AG10803 (cell line): ENCODE results near the gene MRPL37.
A peak's percentile ranks its signal among the peaks of the same experiment; 100 is the strongest.
"Not testable (repeated sequence)": the region's sequence is repeated elsewhere in the genome, so short reads cannot be mapped to it uniquely, and the experiment has no call there.

Source experiments
- DNase-seq: peaks from one replicate; pipeline ENCODE4 v3.0.0; 2010; ENCODE audit warnings: low read depth
- H3K4me3 ChIP-seq: 2 replicates; pipeline ENCODE4 v1.5.1; 2011; ENCODE audit warnings: mild to moderate bottlenecking, low read length, control low read depth
- TF ChIP-seq, protein P1 (sequence below): conservative IDR thresholded peaks from 2 replicates; pipeline ENCODE4 v1.5.1; 2011; ENCODE audit warnings: mild to moderate bottlenecking, low read length, control low read depth, inconsistent platforms

Gene MRPL37

DNA sequence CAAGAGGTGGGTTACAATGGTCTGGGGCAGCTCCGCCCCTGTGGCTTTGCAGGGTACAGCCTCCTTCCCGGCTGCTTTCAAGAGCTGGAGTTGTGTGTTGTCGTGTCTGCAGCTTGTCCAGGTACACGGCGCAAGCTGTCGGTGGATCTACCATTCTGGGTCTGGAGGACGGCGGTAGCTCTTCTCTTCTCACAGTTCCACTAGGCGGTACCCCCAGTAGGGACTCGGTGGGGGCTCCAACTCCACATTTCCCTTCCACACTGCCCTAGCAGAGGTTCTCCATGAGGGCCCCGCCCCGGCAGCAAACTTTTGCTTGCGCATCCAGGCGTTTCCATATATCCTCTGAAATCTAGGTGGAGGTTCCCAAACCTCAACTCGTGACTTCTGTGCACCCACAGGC, 34.8 kb upstream of the MRPL37 start:
- H3K4me3 ChIP-seq: no peak overlapping the region
- no peak for DNase-seq
- TF ChIP-seq, protein P1, sequence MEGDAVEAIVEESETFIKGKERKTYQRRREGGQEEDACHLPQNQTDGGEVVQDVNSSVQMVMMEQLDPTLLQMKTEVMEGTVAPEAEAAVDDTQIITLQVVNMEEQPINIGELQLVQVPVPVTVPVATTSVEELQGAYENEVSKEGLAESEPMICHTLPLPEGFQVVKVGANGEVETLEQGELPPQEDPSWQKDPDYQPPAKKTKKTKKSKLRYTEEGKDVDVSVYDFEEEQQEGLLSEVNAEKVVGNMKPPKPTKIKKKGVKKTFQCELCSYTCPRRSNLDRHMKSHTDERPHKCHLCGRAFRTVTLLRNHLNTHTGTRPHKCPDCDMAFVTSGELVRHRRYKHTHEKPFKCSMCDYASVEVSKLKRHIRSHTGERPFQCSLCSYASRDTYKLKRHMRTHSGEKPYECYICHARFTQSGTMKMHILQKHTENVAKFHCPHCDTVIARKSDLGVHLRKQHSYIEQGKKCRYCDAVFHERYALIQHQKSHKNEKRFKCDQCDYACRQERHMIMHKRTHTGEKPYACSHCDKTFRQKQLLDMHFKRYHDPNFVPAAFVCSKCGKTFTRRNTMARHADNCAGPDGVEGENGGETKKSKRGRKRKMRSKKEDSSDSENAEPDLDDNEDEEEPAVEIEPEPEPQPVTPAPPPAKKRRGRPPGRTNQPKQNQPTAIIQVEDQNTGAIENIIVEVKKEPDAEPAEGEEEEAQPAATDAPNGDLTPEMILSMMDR: no peak

DNA sequence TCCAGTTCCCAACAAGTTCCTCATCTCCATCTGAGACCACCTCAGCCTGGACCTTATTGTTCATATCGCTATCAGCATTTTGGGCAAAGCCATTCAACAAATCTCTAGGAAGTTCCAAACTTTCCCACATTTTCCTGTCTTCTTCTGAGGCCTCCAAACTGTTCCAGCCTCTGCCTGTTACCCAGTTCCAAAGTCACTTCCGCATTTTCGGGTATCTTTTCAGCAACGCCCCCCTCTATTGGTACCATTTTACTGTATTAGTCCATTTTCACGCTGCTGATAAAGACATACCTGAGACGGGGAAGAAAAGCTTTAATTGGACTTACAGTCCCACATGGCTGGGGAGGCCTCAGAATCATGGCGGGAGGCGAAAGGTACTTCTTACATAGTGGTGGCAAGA, 33.6 kb upstream of the MRPL37 start:
- DNase-seq, H3K4me3 ChIP-seq: not testable (repeated sequence)

DNA sequence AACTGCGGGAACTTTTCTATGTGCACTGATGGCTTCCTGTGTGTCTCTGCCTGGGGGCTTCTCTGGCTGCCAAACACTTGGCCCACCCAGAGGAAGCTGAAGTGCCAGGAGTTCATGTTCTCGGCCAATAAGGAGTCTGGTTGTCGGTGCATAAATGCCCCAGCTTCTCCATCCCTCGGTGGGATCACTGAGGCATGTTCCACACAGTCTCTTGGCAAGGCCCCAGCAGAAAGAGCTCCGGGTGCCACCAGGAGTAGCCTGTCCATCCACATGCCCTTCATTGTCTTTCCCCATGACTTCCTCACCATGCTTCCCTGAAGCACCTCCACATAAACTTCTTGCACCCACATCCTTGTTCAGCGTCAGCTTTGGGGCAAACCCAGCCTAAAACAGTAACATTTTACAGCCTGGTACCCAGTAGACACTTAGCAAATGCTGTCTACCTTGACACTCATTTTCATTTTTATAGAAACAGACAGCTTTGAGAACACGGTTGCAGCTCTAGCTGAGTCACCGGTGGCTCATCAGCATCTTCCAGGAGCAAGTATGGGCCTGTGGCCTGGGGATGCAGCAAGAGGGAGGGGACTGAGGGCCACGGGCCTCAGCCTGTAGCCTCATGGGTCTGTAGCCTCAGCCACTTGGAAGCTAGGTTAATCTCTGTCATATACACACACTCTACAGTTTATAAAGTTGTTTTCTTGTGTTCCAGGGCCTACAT, 32.4 kb upstream of the MRPL37 start:
- no peak overlapping the region for H3K4me3 ChIP-seq
- TF ChIP-seq, protein P1: no peak
- peak; percentile 16 for DNase-seq

DNA sequence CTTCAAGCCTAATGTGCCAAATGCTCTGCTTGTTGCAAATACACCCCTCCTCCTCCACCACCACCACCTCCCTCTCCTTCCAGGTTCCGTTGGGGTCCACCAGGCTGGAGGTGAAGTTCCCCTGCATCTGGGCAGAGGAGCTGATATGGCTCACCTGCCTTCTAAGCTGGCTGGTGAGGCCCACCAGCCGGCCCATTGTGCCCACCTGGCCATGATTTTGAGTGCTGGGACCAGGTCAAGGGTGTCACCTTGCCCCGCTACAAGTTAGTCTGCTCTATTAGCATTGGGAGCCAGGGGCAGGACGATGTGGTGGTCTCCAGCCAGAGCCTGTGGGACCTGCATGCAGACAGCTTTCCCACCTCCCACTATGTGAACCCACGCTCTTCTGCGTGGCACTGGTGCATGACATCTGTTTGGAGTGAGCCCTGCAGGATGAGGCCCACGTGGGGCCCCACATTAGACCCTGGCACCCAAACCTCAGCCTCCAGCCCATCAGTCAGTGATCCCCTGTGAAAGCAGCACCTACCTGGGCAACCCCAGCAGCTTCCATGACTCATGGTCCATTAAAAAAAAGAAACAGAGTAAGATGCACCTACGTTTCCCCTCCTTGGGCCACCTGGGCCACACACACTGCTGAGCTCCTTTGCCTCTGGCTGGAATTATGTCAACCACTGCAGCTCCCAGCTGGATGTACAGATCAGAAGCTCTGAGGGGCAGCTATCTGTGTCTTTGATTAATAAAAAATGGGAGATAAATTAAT, 31.6 kb upstream of the MRPL37 start:
- TF ChIP-seq, protein P1: no peak
- DNase-seq: no peak
- no peak overlapping the region for H3K4me3 ChIP-seq

DNA sequence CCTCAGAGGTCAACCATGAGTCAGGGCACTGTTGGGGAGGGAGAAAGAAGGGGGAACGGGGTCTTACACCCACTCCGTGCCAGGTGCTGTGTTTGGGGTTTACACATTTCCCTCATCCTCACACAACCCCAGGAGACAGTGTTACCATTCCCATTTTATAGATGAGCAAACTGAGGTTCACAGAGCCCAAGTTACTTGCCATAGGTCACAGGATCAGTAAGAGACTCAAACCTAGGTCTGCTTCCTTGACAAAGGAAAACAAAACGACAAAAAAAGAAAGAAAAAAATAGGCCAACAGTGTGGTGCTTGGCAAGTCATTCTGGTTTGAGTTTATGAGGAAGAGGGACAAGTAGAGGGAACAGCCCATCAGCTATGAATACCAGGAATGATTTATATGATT, 30.9 kb upstream of the MRPL37 start:
- TF ChIP-seq, protein P1: no peak
- H3K4me3 ChIP-seq: no peak overlapping the region
- DNase-seq: no peak

DNA sequence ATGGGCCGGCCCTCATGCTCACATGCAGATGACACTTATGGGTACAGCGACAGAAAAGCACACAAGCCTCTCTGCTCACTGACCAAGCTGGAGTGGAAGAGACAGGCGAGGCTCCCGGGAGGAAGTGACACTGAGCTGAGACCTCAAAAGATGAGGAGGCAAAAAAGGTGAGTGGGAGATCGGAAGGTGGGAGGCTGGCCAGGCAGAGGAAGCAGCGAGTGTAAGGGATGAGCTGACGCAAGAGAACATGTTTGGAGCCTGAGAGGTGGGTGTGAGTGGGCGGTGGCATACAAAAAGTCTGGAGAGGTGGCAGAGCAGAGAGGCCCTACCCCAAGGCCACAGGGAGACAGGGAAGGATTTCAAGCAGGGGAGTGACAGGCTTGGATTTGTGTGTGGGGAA, 29.0 kb upstream of the MRPL37 start:
- no peak overlapping the region for H3K4me3 ChIP-seq

DNA sequence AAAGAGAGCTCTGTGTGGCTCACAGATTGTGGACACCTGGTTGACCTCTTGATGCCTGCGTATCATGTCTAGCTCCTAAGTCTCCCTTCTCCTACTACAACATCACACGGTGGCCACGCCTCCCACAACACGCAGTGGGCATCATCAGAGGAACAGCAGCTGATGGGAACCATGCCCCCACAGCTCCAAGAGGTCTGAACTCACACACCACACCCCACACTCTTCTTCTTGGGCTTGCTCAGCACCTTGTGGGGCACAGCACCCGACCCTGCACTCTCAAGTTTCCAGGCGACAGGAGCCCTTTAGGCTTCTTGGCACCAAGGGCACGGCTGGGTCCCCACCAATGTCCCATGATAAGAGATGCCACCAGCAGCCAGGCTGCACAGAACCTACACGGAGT, 28.4 kb upstream of the MRPL37 start:
- DNase-seq: no peak
- H3K4me3 ChIP-seq: no peak overlapping the region
- TF ChIP-seq, protein P1: no peak

More for the DNA sequence above, 29.0 kb upstream of the MRPL37 start:
- TF ChIP-seq, protein P1: no peak
- DNase-seq: no peak
